Stimulated activated CD8-positive, alpha-beta memory T cell treated with anti-CD3 and anti-CD28 coated beads, Interleukin-7, amount 100 ng/mL, for 1 hour (primary cell): Measurements from ENCODE around the gene PEX16.

Source experiments
- DNase-seq, 2 donors: peaks; one replicate each; pipeline ENCODE4 v3.0.0-alpha.2; 2020; ENCODE audit warnings: low read depth in 2 of 2

Gene PEX16

DNA sequence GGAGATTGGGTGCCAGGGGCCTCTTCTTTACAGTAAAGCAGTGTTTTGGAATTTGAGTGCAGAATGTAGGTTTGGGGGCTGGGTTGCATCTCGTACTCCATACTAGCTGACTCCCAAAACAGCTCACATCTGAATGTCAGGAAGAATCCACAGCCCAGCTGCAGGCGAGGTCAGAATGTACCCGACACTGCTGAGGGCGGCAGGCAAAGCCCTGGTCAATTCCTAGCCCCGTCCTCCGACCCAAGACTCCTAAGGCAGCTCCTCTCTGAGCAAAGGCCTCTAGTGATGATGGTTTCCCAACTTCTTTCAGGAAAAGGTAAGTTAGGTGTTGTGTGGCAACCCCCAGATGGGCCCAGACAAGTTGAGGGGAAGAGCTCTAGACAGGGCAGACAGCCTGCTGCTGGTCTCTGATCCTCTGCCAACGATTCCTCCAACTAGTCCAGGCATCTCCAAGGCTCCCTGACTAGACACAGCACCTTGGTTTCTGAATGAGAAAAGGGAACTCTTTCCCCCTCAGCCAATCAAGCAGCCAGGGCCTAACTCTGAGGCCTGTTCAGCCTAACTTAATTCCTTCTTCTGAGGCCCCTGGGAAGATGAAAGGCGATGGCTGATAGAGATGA is 13.4 kb upstream of the PEX16 start:
- no peak for DNase-seq

DNA sequence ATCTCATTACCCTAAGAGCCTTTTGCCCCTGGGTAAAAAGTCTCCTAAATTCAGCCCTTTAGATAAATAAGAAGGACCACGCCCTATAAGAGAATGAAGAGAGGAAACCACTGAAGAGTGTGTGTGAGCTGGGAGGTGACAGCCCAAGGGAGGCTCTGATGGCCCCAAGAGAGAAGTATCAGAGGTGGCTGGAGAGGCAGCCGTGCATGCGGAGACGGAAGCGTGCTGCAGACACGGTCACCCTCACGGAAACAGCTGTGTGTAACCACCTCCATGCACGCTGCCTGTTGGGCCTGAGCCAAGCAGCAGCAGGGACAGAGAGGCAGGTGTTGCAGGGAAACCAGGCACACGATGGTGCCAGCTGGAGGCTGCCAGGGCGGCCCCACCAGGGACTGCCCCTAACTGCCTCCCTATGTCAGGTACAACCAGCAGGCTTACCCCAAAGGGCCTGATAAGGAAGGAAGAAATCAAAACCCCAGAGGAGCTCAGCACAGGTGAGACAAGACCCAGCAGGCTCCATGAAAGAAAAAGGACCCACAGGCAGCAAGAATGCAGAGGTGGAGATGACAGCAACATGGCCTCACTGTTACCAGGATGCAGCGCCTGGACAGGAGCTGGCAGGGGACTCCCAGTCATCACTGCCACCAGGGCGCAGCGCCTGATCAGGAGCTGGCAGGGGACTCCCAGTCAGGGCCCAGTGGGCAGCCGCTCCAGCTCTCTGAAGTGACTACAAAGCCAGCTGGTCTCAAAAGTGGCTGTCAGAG is 12.5 kb upstream of the PEX16 start:
- DNase-seq, result no peak

DNA sequence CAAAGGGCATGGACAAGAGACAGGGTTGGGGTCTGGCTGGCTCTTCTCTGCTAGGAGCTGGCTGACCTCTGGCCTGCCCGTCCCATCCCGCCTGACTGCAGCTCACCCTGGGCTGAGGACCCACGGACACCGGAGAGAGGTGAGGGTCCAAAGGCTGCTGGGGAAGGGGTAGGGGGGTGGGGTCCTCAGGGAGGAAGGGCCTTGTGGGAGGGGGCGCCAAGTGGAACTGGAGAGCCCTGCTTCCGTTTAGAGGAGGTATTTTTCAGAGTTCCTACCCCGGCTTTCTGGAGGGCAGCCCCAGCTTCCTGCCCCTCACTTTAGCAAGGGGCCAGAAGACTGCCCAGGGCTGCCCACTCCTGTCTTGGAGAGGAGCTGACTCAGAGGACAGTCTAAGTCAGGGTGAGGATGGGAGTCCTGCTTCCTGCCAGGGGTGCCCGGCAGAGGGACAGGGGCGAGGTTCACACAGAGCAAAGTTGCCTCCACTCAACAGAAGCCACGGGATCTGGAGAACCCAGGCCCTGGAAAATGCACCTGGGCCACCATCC is 11.9 kb upstream of the PEX16 start:
- no peak for DNase-seq

DNA sequence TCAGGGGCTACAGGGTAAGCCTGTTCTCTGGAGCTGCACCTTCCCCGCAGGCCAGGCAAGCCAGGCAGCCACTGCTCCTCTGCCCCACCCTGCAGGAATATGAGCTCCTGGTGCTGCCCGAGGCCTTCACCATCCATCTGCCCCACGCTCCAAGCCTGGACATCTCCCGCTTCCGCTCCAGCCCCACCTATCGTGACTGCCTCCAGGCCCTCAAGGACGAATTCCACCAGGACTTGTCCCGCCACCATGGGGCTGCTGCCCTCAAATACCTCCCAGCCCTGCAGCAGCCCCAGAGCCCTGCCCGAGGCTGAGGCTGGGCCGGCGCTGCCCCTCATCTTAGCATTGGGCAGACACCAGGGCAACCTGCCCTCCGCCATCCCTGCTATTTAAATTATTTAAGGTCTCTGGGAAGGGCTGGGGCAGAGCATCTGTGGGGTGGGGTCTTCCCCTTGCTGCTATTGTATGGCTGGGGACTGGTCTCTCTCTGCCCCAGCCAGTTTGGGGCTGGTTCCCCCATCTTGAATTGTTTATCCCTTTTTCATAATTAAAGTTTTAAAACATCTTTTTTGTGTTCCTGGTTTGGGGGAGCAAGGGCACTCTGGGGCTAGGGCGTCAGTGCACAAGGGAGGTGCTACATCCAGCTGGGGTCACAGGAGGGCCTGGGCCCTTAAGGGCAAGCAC is 11.0 kb upstream of the PEX16 start:
- no peak for DNase-seq

DNA sequence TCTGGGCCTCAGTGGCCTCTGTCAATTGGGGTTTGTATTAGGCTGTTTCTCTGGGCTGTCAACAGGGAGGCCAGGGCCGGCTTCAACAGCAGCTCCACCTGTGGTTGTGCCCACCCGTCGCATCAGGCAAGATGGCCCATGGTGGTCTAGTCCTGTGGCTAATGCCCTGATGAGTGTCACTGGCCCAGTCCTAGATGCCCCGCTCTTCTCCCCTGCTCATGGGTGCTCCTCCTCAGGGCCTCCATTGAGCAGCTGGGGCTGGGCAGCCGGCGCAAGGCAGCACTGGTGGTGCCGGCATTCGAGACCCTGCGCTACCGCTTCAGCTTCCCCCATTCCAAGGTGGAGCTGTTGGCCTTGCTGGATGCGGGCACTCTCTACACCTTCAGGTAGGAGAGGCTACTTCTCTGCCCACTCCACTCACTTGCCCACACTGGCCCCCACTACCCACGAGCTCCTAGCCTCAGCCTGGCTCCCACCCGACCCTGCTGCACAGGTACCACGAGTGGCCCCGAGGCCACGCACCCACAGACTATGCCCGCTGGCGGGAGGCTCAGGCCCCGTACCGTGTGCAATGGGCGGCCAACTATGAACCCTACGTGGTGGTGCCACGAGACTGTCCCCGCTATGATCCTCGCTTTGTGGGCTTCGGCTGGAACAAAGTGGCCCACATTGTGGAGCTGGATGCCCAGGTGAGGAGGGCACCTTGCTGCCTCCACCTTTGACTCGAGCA is 10.2 kb upstream of the PEX16 start:
- no peak for DNase-seq

DNA sequence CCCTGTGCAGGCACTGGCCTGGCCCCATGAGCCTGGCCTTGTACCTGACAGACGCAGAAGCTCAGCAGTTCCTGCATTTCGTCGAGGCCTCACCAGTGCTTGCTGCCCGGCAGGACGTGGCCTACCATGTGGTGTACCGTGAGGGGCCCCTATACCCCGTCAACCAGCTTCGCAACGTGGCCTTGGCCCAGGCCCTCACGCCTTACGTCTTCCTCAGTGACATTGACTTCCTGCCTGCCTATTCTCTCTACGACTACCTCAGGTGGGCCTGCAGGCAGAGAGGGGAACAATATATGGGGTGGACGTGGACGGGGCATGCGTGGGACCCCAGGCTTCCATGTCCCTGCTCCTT is 9.6 kb upstream of the PEX16 start:
- DNase-seq, result no peak

DNA sequence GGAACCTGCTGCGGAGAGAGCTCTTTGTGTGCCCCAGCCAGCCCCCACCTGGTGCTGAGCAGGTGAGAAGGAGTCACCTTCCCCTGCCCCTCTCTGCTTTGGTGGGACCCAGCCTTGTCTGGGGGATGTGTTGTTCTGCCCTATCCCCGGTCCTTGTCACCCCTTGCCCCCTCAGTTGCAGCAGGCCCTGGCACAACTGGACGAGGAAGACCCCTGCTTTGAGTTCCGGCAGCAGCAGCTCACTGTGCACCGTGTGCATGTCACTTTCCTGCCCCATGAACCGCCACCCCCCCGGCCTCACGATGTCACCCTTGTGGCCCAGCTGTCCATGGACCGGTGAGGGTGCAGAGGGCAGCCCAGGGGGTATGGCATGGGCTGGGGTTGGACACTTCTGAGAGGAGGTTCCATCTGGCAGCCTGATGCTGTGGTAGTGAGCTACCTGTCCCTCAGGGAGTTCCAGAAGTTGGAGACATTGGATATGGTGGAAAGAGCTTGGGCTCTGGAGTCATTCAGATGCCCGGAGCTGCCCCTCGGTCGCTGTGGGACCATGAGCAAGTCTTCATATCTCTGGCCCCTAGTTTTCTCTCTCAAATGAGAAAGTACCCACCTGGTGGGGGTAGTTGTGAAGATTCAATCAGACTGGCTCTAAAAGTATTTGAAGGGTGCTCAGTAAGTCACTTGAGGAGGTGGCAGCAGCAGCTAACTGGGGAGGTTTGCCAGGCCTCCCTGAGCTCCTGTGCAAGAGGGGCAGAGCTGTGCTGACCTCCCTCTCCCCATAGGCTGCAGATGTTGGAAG is 9.1 kb upstream of the PEX16 start:
- no peak for DNase-seq

DNA sequence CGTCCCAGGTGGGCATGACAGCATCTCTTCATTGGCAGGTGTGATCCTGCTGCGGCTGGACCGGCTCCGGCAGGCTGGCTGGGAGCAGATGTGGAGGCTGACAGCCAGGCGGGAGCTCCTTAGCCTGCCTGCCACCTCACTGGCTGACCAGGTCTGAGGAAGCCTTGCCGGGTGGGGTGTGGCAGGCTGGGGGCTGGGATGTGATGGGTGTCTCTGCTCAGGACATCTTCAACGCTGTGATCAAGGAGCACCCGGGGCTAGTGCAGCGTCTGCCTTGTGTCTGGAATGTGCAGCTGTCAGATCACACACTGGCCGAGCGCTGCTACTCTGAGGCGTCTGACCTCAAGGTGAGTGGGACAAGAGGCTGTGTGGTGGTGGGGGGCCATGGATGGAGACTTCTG is 8.3 kb upstream of the PEX16 start:
- DNase-seq, result no peak

DNA sequence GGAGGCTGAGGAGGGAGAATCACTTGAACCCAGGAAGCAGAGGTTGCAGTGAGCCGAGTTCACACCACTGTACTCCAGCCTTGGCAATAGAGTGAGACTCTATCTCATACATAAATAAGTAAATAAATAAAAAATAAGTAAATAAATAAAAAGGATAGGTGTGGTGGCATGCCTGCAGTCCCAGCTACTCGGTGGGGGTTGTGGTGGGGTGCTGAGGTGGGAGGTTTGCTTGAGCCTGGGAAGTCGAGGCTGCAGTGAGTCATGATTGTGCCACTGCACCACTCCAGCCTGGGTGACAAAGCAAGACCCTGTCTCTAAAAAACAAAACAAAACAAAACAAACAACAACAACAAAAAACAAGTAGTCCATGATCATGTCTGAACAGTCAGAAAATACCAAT is 7.9 kb upstream of the PEX16 start:
- DNase-seq, result no peak

DNA sequence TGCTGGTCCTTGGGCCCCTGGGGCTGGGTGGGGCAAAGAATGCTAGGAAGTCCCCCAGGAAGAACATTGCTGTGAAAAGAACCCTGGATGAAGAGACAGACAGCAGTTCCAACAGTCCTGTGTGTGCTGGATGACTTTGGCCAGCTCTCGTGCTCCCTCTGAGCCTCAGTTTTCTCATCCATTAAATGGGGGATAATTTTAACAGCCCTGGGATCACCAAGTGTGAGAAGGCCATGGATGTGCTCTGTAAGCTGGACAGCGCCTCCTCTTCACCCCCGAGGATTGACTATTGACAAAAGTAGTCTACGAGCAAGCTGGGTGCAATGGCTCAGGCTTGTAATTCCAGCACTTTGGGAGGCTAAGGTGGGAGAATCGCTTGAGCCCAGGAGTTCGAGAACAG is 7.2 kb upstream of the PEX16 start:
- DNase-seq, result no peak

DNA sequence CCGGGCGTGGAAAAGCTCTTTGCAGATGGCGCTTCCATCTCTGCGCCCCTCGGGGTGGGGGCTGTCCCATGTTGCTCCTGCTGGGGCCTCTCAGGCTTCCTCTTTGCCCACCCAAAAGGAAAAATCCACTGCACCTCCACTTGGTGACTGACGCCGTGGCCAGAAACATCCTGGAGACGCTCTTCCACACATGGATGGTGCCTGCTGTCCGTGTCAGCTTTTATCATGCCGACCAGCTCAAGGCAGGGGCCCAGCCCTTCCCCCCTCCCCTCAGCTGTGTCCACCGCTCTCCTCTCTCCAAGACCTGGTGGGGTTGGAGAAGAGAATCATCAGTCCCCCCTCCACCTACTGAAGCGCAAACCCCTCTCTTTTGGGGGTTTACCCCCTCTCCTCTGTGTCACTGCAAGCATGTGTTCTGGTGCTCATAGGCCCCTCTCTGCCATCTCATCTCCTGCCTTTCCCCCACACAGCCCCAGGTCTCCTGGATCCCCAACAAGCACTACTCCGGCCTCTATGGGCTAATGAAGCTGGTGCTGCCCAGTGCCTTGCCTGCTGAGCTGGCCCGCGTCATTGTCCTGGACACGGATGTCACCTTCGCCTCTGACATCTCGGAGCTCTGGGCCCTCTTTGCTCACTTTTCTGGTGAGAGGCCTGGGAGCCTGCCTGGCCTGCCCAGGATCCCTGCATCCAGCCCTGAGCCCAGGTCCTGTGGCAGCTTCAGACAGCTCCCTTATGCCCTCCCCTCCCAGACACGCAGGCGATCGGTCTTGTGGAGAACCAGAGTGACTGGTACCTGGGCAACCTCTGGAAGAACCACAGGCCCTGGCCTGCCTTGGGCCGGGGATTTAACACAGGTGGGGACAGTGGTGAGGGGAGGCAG is 6.6 kb upstream of the PEX16 start:
- no peak for DNase-seq

DNA sequence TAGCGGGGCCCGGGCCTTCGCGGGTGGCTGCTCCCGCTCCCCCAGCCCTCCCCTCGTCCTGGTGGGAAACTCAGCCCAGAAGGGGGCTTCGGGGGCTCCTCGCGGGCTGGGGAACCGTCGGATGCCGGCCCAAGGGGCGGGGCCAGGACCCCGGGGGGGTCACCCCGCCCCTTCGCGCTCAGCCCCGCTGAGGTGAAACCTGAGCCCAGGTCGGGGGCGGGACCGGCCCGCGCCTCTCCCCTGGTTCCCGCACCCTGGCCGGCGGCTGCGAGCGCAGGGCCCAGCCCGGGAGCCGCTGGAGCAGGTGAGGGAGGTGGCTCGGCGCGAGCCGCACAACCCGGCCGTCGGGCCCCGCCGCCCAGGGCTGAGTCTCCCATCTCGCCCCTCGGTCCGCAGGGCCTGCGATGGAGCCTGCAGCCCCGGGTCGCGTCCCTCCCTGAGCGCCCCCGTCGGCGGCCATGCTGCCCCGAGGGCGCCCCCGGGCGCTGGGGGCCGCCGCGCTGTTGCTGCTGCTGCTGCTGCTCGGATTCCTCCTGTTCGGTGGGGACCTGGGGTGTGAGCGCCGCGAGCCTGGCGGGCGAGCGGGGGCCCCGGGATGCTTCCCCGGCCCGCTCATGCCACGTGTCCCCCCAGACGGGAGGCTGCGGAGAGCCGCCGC is 4.9 kb upstream of the PEX16 start, which contains the start of gene LARGE2:
TSS of gene LARGE2 (plus strand) at position 232 of the 658 bp plus-strand sequence. CDS start at position 459, 227 bp downstream.
- DNase-seq, result no peak

DNA sequence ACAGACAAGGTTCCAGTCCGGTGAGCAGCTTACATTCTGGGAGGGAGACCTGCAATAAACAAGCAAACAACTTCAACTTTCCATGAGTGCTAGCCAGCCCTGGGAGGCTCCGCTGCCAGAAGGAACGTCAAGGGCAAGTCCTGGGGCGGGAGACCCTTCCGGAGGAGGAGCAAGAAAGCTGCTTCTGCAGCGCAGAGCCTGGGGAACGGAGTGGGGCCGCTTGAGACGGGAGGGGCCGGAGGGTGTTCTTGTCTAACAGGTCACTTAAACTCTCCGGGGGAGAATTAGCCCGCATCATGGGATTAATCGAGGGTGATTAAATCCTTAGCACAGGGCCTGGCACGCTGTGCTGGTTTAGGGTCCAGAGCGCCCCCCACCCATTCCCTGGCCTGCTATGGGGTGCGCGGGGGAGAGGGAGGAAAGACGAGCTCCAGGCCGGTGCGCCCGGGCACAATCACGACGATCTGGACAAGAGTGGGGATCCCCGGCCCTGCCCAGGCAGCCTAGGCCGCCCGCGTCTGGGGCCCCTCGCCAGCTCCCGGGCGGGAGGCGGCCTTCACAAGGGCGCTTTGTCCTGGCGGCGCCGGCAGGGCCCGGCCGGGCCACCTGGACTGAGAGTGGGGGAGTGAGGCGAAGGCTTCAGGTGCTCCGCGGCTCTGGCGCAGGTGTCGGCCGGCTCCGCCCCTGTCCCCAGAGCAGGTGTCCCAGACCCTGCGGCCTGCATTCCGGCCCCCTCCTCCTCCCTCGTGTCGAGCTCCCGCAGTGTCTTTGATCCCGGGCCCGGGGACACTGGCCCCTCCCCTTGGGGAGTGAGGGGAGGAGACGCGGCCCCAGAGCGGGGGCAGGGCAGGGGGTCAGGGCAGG is 4.1 kb upstream of the PEX16 start:
- no peak for DNase-seq

DNA sequence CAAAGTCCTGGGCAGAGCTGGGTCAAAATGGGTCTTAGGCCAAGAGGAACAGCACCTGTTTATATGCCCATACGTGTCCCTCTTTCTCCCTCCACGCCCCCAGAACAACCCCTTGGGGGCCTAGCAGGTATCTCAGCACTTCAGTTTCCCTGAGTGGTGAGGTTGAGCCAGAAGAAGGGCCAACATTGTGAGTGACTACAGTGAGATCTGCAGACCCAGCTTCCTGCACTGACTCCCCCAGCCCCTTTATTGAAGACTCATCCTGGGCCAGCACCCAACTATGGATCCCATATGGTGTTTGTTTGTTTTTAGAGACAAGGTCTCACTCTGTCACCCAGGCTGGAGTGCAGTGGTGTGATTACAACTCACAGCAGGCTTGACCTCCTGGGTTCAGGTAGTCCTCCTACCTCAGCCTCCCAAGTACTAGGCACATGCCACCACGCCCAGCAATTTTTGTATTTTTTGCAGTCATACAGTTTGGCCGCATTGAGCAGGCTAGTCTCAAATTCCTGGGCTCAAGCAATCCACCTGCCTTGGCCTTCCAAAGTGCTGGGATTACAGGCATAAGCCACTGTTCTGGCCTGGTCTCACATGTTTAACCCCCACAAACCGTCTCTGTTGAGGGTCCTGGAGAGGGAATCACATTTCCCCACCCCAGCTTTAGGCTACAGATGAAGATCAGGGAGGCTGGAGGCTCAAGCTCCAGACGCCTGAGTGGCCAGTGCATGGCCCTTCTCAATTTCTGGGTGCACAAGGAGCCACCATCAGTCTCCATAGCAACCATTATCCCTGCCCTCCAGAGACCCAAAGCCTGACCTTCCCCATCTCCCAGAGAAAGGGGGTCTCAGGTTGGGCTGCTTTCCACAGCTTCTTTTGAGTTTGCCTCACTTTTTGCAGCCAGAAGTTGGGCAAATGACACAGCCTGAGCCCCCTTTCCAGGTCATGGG is 3.1 kb upstream of the PEX16 start:
- DNase-seq, result no peak

DNA sequence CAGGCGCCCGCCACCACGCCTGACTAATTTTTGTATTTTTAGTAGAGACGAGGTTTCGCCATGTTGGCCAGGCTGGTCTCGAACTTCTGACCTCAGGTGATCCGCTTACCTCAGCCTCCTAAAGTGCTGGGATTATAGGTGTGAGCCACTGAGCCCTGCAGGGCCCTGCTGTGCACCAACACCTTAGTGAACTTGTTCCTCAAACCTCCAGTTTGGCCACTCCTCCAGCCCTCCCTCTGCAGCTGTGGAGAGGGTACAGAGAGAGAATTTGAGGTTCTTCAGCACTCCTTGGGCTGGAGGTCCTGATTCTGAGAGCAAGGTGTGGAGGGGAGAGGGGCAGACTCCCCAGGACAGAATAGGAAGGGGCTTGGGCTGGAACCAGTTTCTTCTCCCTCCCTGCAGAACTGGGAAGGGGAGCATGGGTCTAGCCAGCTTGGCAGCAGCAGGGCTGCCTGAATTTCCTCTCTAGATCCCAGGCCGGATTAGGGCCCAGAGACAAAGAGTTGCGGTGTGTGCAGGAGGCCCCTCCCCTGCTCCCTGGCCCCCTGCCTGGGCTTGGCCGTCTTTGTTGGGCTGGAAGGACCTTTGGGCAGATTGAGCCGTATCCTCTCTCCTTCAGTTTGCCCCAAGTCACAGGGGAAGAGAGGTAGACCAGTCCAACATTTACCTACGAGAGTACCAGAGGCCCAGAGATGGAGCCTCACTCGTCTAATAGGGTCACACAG is 2.3 kb upstream of the PEX16 start:
- DNase-seq, result no peak

DNA sequence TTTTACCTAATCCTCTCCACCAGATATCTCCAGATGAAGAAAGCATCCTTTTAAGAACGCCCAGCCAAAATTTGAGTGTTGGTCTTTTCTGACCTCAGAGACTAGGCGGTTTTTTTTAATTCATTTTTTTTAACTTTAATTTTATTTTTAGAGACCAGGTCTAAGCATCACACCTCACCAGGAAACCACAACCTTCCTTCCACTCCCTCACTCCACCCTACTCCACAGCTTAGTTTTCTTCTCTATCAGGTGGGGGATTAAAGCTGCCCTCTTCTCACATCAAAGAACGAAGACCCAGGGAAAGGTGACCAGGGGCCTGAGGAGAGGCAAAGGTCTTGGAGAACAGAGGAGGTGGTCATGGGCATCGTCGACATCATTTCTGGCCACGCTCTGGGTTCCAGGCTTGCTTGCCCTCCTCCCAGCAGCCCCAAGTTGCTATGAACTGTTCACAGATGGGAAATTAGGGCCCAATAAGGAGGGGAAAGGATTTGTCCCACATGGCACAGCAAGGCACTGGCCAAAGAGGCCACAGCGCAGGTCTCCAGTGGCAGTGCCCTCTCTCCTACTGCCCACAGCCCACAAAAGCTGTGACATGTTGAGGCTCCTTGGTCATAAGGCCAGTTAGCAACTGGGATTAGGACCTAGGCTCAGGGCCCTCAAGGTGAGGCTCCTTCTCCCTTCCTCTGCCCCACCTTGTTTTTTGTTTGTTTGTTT is 1.4 kb upstream of the PEX16 start:
- DNase-seq, result no peak
